ENCODE measurements around the gene CADM1. TPM values are rescaled to one million over a fixed set of nuclear protein-coding genes. Genes with fewer than 3 reads are reported as not detected.

CADM1 gene
- total and polyA plus RNA-seq, 9 of the 15 experiments (the other 6 are each of a cell fraction or from before 2014, with no cell fraction given) = 0.42 TPM; not detected in 8

- POLR2A ChIA-PET = no interaction called here
- no TSS peak for BruUV-seq (replicated peaks)
- DNase-seq (ENCODE audit: extremely low read depth in 1 of 4, low spot score in 3 of 4) (no peak), FAIRE-seq (no peak), ATAC-seq (no peak)
- CTCF ChIA-PET (ENCODE audit: low intra/inter-chr PET ratio) = no interaction called here
- H3K9me1 ChIP-seq (ENCODE audit: control insufficient read depth, insufficient read depth, low read length) = no peaks in the 10 kb centered on the region
- no peaks in the 10 kb centered on the region for H3K79me2 ChIP-seq (ENCODE audit: control insufficient read depth, insufficient read depth, low read length)
- H3K27me3 ChIP-seq (ENCODE audit: control insufficient read depth in 2 of 2, insufficient read depth in 2 of 2, low read length in 2 of 2) = peaks cover 0 to 5% of the 10 kb centered on the region in 2 experiments; a peak in 1 of 5 replicates
- H3K9me3 ChIP-seq (replicated peaks; ENCODE audit: control insufficient read depth, insufficient read depth, low read depth, low read length) = no peaks in the 10 kb centered on the region
- WGBS (ENCODE audit: insufficient coverage, low coverage, missing lambda C conversion rate) = 1% methylated on average over 14 of the region's 14 CpGs
- peaks cover 0 to 9% of the 10 kb centered on the region in 2 experiments; a peak in 2 of 5 replicates for H3K4me1 ChIP-seq (replicated peaks in 1 of 2; ENCODE audit: control insufficient read depth in 2 of 2, insufficient read depth in 2 of 2, low read length in 2 of 2)
- H3K36me3 ChIP-seq (ENCODE audit: control insufficient read depth, insufficient read depth, low read length) = no peaks in the 10 kb centered on the region
- H3K27ac ChIP-seq (ENCODE audit: extremely low read depth, low read depth, low read length) = no peak overlapping the region
- no peak overlapping the region for H3K9ac ChIP-seq (ENCODE audit: insufficient read depth in 1 of 2, low read depth in 2 of 2, low read length in 2 of 2)
- intact Hi-C loops (cut with micrococcal nuclease) (no loop called here), in situ Hi-C loops (cut with MboI) (no loop called here)
- no peak overlapping the region for H2AFZ ChIP-seq (ENCODE audit: low read depth, low read length)
- TF ChIP-seq ZNF146 (CRISPR knock-in tag; IDR thresholded peaks at IDR 0.05; ENCODE audit: unreplicated experiment) (no peak), ZBTB12 (CRISPR knock-in tag; IDR thresholded peaks at IDR 0.05) (no peak), BRD4 (IDR thresholded peaks at IDR 0.05) (no peak), SMARCA4 (IDR thresholded peaks at IDR 0.05) (no peak), THRA (IDR thresholded peaks at IDR 0.05) (no peak), RREB1 (CRISPR knock-in tag; IDR thresholded peaks at IDR 0.05) (no peak), CEBPB (tag; IDR thresholded peaks at IDR 0.05) (0 out of 2 replicates have a peak, but pooled peaks have one; percentile 10)
- no peak overlapping the region for H3K4me2 ChIP-seq (ENCODE audit: insufficient read depth, low read length)
- H3K4me3 ChIP-seq = no peak overlapping the region
- no peaks in the 10 kb centered on the region; the same call in 1 of the 2 replicates for H4K20me1 ChIP-seq (replicated peaks; ENCODE audit: control insufficient read depth, insufficient read depth, low read length)
Observed at GRCh38 chr11:115500547-115501501, 3.4 kb downstream of the CADM1 start.

All from K562 (cell line).